CD4-positive, alpha-beta T cell (primary cell): ENCODE measurements around the gene KLHL11. TPM values are rescaled to one million over a fixed set of nuclear protein-coding genes. Genes with fewer than 3 reads are reported as not detected.

Source experiments
- ATAC-seq: fragments of 200-7000 bp; cut with Tn5 transposase; one replicate; pipeline ENCODE4 v1.10.0; 2022; ENCODE audit warnings: mild to moderate bottlenecking; ENCODE audit not compliant: poor library complexity
- CTCF ChIA-PET: fragments of 350-600 bp; sonication (Branson Sonifier 250); formaldehyde crosslinking; loops from one replicate; lab custom pipeline; 2021; ENCODE audit warnings: antibody characterized with exemption, inconsistent platforms; lab: Charles Lee
- POLR2A ChIA-PET: fragments of 350-600 bp; sonication (Branson Sonifier 250); formaldehyde crosslinking; loops from one replicate; lab custom pipeline; 2021; ENCODE audit warnings: antibody characterized with exemption, inconsistent platforms; lab: Charles Lee
- DNase-seq, 14 experiments: peaks; one replicate each; pipeline ENCODE4 v3.0.0-alpha.2; 2013 to 2020; ENCODE audit warnings: mixed read lengths in 2 of 14
- H3K27ac ChIP-seq, 2 donors: one replicate each; pipeline versions ENCODE4 v1.5.1 to v1.7.0; 2013; ENCODE audit warnings: low read length in 2 of 2, low read depth in 1 of 2, mild to moderate bottlenecking in 1 of 2
- H3K27me3 ChIP-seq, 2 experiments: 1 replicate in 1 of 2; 2 replicates in 1 of 2; pipeline versions ENCODE4 v1.6.1 to v1.7.0; 2013; ENCODE audit warnings: low read length in 2 of 2, control low read depth in 1 of 2, mild to moderate bottlenecking in 1 of 2, moderate library complexity in 1 of 2; ENCODE audit not compliant: insufficient read depth in 2 of 2, control insufficient read depth in 1 of 2
- H3K36me3 ChIP-seq: one replicate; pipeline ENCODE4 v1.6.1; 2013; ENCODE audit warnings: low read length, control low read depth; ENCODE audit not compliant: insufficient read depth
- H3K4me1 ChIP-seq: one replicate; pipeline ENCODE4 v1.6.1; 2013; ENCODE audit warnings: low read length, control low read depth; ENCODE audit not compliant: insufficient read depth
- H3K4me3 ChIP-seq: one replicate; pipeline ENCODE4 v1.5.1; 2013; ENCODE audit warnings: mild to moderate bottlenecking, low read length, moderate library complexity
- H3K9me3 ChIP-seq, 2 experiments: 1 replicate in 1 of 2; 2 replicates in 1 of 2; pipeline versions ENCODE4 v1.6.1 to v1.7.0; 2013; ENCODE audit warnings: low read length in 2 of 2, mild to moderate bottlenecking in 2 of 2, control low read depth in 1 of 2, moderate library complexity in 1 of 2; ENCODE audit not compliant: control insufficient read depth in 1 of 2, insufficient read depth in 1 of 2
- H3K27ac Mint-ChIP-seq: one replicate; pipeline ENCODE4 v1.8.0; 2020; ENCODE audit warnings: mixed read lengths
- H3K27me3 Mint-ChIP-seq: one replicate; pipeline ENCODE4 v1.8.0; 2021; ENCODE audit warnings: mixed read lengths
- H3K36me3 Mint-ChIP-seq: one replicate; pipeline ENCODE4 v1.8.0; 2021; ENCODE audit warnings: low read depth, mixed read lengths
- H3K4me1 Mint-ChIP-seq: one replicate; pipeline ENCODE4 v1.8.0; 2021; ENCODE audit warnings: low read depth, mixed read lengths
- H3K4me3 Mint-ChIP-seq: one replicate; pipeline ENCODE4 v1.8.0; 2020; ENCODE audit warnings: mild to moderate bottlenecking, mixed read lengths
- H3K9me3 Mint-ChIP-seq: one replicate; pipeline ENCODE4 v1.8.0; 2020; ENCODE audit warnings: mixed read lengths
- CTCF ChIP-seq: fragments of 200-600 bp; IDR thresholded peaks from one replicate; pipeline ENCODE4 v1.8.0; 2022; ENCODE audit warnings: antibody characterized with exemption, mild to moderate bottlenecking
- intact Hi-C, 2 experiments: fragments of 100-400 bp; cut with DNase I in 1 of 2; cut with micrococcal nuclease in 1 of 2; formaldehyde crosslinking; loops; one replicate each; pipeline versions ENCODE4 v1.15.1 to v1.9.0; 2023 to 2025; cut with DNase I, micrococcal nuclease
- total RNA-seq, 174 experiments: library from RNA in 2 of 174; stranded (reverse) in 2 of 174; gene quantifications; one replicate each; pipeline ENCODE4 v1.2.3 and lab custom pipeline; 2021 to 2026

KLHL11 gene
- total RNA-seq, 2 experiments from 2014 or later, result 32.9 to 34.0 TPM

DNA sequence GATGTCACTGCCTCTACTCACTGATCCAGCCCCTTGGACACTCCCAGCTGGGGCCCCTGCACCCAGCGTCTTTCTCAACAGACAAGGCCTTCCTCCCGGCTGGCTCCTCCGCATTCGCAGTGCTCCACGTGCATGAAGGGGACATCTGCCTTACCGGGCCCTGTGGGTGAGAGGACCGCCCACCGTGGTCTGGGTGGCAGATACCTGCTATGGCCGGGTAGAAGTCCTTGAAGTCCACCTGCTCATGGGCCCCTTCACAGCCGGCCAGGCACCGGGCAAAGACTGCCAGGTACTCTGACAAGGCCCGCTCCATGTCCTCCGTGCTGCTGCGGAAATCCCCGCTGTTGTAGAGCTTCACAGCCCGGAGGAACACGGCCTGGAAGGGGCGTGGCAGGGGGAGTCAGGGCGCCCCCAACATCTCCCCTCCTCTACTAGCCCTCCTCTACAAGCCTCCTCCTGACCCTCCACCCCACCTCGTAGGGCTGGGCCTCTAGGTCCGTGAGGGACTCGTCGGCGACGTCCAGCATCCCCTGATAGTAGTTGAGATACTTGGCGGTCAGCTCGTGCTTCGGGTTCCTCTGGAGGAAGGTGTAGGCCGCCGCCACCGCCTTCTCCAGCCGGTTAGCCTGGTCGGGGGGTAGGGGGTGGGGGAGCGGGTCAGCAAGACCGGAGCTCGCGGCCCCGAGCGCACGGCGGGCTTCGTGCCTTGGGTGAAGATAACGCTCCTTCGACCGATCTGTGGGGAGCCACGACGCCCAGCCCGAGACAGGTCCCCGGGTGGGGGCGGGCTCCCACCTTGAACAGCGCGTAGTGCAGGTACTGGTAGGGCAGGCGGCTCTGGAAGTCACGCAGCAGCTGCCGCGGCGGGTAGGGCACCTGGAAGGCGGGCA lies 54.3 kb downstream of the KLHL11 start:
- Mint-ChIP-seq H3K4me3 (peak overlapping the region; percentile 68), H3K27ac (no peak overlapping the region), H3K36me3 (peaks cover 10% of the 10 kb centered on the region), H3K4me1 (peaks cover 22% of the 10 kb centered on the region), H3K27me3 (no peaks in the 10 kb centered on the region), H3K9me3 (no peaks in the 10 kb centered on the region)
- CTCF ChIA-PET, result interaction anchor here (0.9 to 1.5 kb wide), 6 partner anchors 10 to 73 kb away, joined by 3 to 15 read pairs (median 6); partner anchors contain the start of gene KLHL11
- peak in 1 of 14 experiments; percentile 42 for DNase-seq
- no peaks in the 10 kb centered on the region for H3K9me3 ChIP-seq
- no peak for TF ChIP-seq CTCF
- ATAC-seq, result peak; percentile 53
- H3K27me3 ChIP-seq, result no peaks in the 10 kb centered on the region
- intact Hi-C loops, result loop anchor here (2.0 kb wide), 2 partner anchors 72 to 992 kb away; no protein-coding TSS in a partner anchor
- no peak overlapping the region for H3K27ac ChIP-seq
- peak overlapping the region; percentile 60 for H3K4me3 ChIP-seq
- peaks cover 34% of the 10 kb centered on the region for H3K4me1 ChIP-seq
- POLR2A ChIA-PET, result interaction anchor here (0.6 to 2.8 kb wide), 16 partner anchors 9 to 156 kb away, joined by 3 to 24 read pairs (median 4); partner anchors contain the start of genes ACLY, CNP, EIF1 and JUP
- H3K36me3 ChIP-seq, result no peaks in the 10 kb centered on the region

GRCh38 chr17:41806685-41807445 lies 58.4 kb downstream of the KLHL11 start:
- no peak overlapping the region for H3K27ac ChIP-seq
- H3K36me3 ChIP-seq, result no peaks in the 10 kb centered on the region
- Mint-ChIP-seq H3K27me3 (no peaks in the 10 kb centered on the region), H3K36me3 (peaks cover 7% of the 10 kb centered on the region), H3K4me1 (peaks cover 14% of the 10 kb centered on the region), H3K4me3 (no peak overlapping the region), H3K9me3 (no peaks in the 10 kb centered on the region), H3K27ac (no peak overlapping the region)
- ChIA-PET POLR2A (no interaction called here), CTCF (no interaction called here)
- ATAC-seq (no peak), DNase-seq (no peak)
- no peaks in the 10 kb centered on the region for H3K9me3 ChIP-seq
- intact Hi-C loops, result no loop called here
- no peak overlapping the region for H3K4me3 ChIP-seq
- H3K27me3 ChIP-seq, result no peaks in the 10 kb centered on the region
- no peak for TF ChIP-seq CTCF
- H3K4me1 ChIP-seq, result peaks cover 22% of the 10 kb centered on the region

Other genes with a start within 250 kb of the KLHL11 start
- gene KRT17, start 240.8 kb downstream of the KLHL11 start, total RNA-seq, result not detected
- gene EIF1, start 176.5 kb downstream of the KLHL11 start, total RNA-seq, result 1,000 to 10,000 TPM; 3,351 to 3,391 TPM
- gene GAST, start 153.1 kb downstream of the KLHL11 start, total RNA-seq, result not detected
- gene HAP1, start 130.8 kb downstream of the KLHL11 start, total RNA-seq, result under 1 TPM in 1 of 2 experiments, not detected in 1; 0.11 TPM
- 1 to 10 TPM in 1 of 2 experiments, under 1 TPM in 1; 0.88 to 1.1 TPM for gene JUP, start 78.7 kb downstream of the KLHL11 start, total RNA-seq
- gene P3H4, start 53.5 kb downstream of the KLHL11 start, total RNA-seq, result 1 to 10 TPM; 1.3 to 2.3 TPM
- not detected for gene FKBP10, start 52.4 kb downstream of the KLHL11 start, total RNA-seq
- 10 to 100 TPM; 25.7 to 29.7 TPM for gene NT5C3B, start 29.2 kb downstream of the KLHL11 start, total RNA-seq
- gene KLHL10, start 27.6 kb downstream of the KLHL11 start, total RNA-seq, result not detected
- 10 to 100 TPM; 25.9 to 28.3 TPM for gene ACLY, start 53.5 kb upstream of the KLHL11 start, total RNA-seq
- gene ODAD4, start 65.2 kb upstream of the KLHL11 start, total RNA-seq, result 1 to 10 TPM; 2.2 to 2.7 TPM
- gene CNP, start 101.4 kb upstream of the KLHL11 start, total RNA-seq, result 10 to 100 TPM; 19.2 to 23.4 TPM
- 100 to 1,000 TPM; 117 to 140 TPM for gene DNAJC7, start 152.0 kb upstream of the KLHL11 start, total RNA-seq
- 10 to 100 TPM; 12.5 to 12.9 TPM for gene NKIRAS2, start 154.7 kb upstream of the KLHL11 start, total RNA-seq
- under 1 TPM; 0.42 to 0.55 TPM for gene C17orf113, start 185.2 kb upstream of the KLHL11 start, total RNA-seq
- gene ZNF385C, start 233.1 kb upstream of the KLHL11 start, total RNA-seq, result under 1 TPM in 1 of 2 experiments, not detected in 1; 0.20 TPM
- 10 to 100 TPM; 33.5 to 35.6 TPM for gene DHX58, start 247.3 kb upstream of the KLHL11 start, total RNA-seq